ENCODE results near the gene LRRC26.

Gene LRRC26

GRCh38 chr9:137199411-137200121 lies 29.7 kb upstream of the LRRC26 start:
- no peak for FAIRE-seq
- DNase-seq (ENCODE audit: low spot score), result no peak

GRCh38 chr9:137198902-137199283 lies 29.0 kb upstream of the LRRC26 start:
- DNase-seq (ENCODE audit: low spot score) (no peak), FAIRE-seq (peak; percentile 5)

GRCh38 chr9:137198051-137198901 lies 28.4 kb upstream of the LRRC26 start:
- no peak for FAIRE-seq
- no peak for DNase-seq (ENCODE audit: low spot score)

- DNase-seq (ENCODE audit: low spot score), result no peak
- FAIRE-seq, result no peak
These were observed 25.8 kb upstream of the LRRC26 start for GRCh38 chr9:137195525-137196220.

GRCh38 chr9:137194909-137195308 lies 25.1 kb upstream of the LRRC26 start:
- DNase-seq (ENCODE audit: low spot score) (no peak), FAIRE-seq (no peak)

- no peak for DNase-seq (ENCODE audit: low spot score)
- no peak for FAIRE-seq
These were observed 24.5 kb upstream of the LRRC26 start for GRCh38 chr9:137194388-137194787.

- FAIRE-seq (no peak), DNase-seq (ENCODE audit: low spot score) (no peak)
These were observed 23.9 kb upstream of the LRRC26 start for GRCh38 chr9:137193771-137194170.

GRCh38 chr9:137192859-137193258 lies 23.0 kb upstream of the LRRC26 start:
- DNase-seq (ENCODE audit: low spot score) (no peak), FAIRE-seq (no peak)

GRCh38 chr9:137192448-137192780 lies 22.6 kb upstream of the LRRC26 start:
- no peak for DNase-seq (ENCODE audit: low spot score)
- no peak for FAIRE-seq

GRCh38 chr9:137191691-137192447 lies 22.0 kb upstream of the LRRC26 start:
- no peak for FAIRE-seq
- no peak for DNase-seq (ENCODE audit: low spot score)

- FAIRE-seq, result no peak
- no peak for DNase-seq (ENCODE audit: low spot score)
These were observed 21.4 kb upstream of the LRRC26 start for GRCh38 chr9:137191245-137191644.

GRCh38 chr9:137190315-137190856 lies 20.5 kb upstream of the LRRC26 start:
- no peak for DNase-seq (ENCODE audit: low spot score)
- no peak for FAIRE-seq

- no peak for FAIRE-seq
These were observed 19.7 kb upstream of the LRRC26 start for GRCh38 chr9:137189297-137190295.

GRCh38 chr9:137188490-137189296 lies 18.8 kb upstream of the LRRC26 start, which contains the start of the genes ANAPC2 and SSNA1:
Gene ANAPC2, minus strand, starts transcription at chr9:137188560. Its CDS starts 28 bp downstream, at chr9:137188532.
Gene SSNA1, plus strand, starts transcription at chr9:137188676. Its CDS starts 51 bp downstream, at chr9:137188727.
- DNase-seq (ENCODE audit: low spot score) (peak; percentile 94), FAIRE-seq (peak; percentile 99)

More at GRCh38 chr9:137189297-137190295, 19.7 kb upstream of the LRRC26 start:
- no peak for DNase-seq (ENCODE audit: low spot score)

- no peak for FAIRE-seq
- no peak for DNase-seq (ENCODE audit: low spot score)
These were observed 18.2 kb upstream of the LRRC26 start for GRCh38 chr9:137188086-137188489.

- FAIRE-seq, result no peak
- DNase-seq (ENCODE audit: low spot score), result no peak
These were observed 17.5 kb upstream of the LRRC26 start for GRCh38 chr9:137187386-137187785.

GRCh38 chr9:137186385-137186784 lies 16.5 kb upstream of the LRRC26 start:
- no peak for DNase-seq (ENCODE audit: low spot score)
- FAIRE-seq, result no peak

- FAIRE-seq, result no peak
- no peak for DNase-seq (ENCODE audit: low spot score)
These were observed 16.1 kb upstream of the LRRC26 start for GRCh38 chr9:137185921-137186320.
